ENCODE data around the gene KLHL15.

GRCh38 chrX:24063488-24063887 is 36.5 kb upstream of the KLHL15 start:
- no peak for TF ChIP-seq GATA2 (IDR thresholded peaks at IDR 0.05; ENCODE audit: low read depth, low read length)
- no peak for TF ChIP-seq GATA3 (IDR thresholded peaks at IDR 0.05; ENCODE audit: low read depth, low read length)
